Stimulated activated effector memory CD8-positive, alpha-beta T cell treated with anti-CD3 and anti-CD28 coated beads, Interleukin-12 subunit alpha, Interleukin-12 subunit beta, amount 100 ng/mL, for 72 hours (primary cell): Measurements from ENCODE around the gene NFATC4.
"Not testable (repeated sequence)": the region's sequence is repeated elsewhere in the genome, so short reads cannot be mapped to it uniquely, and the experiment has no call there.

Experiments
- ATAC-seq: fragments of 150-1000 bp; cut with Tn5 transposase; 2 replicates; pipeline ENCODE4 v1.10.0; 2021
- DNase-seq, 2 donors: peaks; one replicate each; pipeline ENCODE4 v3.0.0; 2021 to 2022; ENCODE audit warnings: low spot score in 2 of 2
- H3K27ac Mint-ChIP-seq: one replicate; pipeline ENCODE4 v1.8.0; 2022; ENCODE audit warnings: mild to moderate bottlenecking, mixed read lengths
- H3K36me3 Mint-ChIP-seq: one replicate; pipeline ENCODE4 v1.8.0; 2022; ENCODE audit warnings: mild to moderate bottlenecking, mixed read lengths
- H3K4me1 Mint-ChIP-seq: one replicate; pipeline ENCODE4 v1.8.0; 2022; ENCODE audit warnings: mixed read lengths
- H3K4me3 Mint-ChIP-seq: one replicate; pipeline ENCODE4 v1.8.0; 2022; ENCODE audit warnings: mild to moderate bottlenecking, mixed read lengths
- H3K9me3 Mint-ChIP-seq: one replicate; pipeline ENCODE4 v1.8.0; 2022; ENCODE audit warnings: mixed read lengths

NFATC4 gene

DNA sequence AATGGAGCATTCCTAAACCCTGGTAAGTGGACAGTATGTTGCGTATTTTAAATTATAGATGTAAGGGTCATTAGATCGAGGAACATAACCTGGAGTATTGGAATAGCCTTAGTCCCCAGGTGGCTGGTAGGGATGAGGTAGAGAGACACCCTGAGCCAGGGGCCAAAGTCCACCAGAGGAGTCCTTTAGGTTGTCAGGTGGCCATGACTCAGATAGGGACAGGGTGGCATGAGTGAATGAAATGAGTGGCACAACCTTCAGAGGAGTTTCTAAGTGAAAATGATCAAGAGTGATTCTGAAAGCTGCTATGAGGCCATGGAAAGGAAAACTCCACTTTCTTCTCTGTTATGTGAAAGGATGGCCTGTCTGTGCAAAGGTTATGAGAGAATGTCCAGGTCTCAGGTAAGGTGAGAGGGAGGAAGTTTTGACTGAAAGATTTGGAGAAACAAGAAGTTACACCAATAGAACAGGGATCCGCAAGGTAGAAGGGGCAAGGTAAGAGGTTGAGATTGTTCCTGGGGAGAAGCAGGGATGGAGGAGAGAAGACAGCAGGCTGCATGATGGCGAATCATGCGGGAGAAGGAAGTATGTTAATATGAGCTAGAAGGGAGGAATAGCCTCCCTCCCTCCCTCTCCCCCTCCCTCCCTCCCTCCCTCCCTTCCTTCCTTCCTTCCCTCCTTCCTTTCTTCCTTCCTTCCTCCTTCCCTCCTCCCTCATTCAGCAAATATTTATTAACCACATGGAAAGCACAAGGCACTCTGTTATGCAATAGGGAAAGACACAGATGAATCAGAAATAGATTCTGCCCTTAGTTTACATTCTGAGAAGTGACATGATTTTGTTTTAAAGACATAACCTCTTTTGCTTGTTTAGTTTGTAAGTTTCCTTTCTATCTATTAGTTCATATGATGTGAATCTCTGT is 14.2 kb upstream of the NFATC4 start:
- ATAC-seq (peak; percentile 65), DNase-seq (no peak)
- no peaks in the 10 kb centered on the region for H3K9me3 Mint-ChIP-seq
- H3K36me3 Mint-ChIP-seq: no peaks in the 10 kb centered on the region
- H3K4me3 Mint-ChIP-seq: no peak overlapping the region
- H3K27ac Mint-ChIP-seq: no peak overlapping the region
- H3K4me1 Mint-ChIP-seq: peaks cover 10% of the 10 kb centered on the region

DNA sequence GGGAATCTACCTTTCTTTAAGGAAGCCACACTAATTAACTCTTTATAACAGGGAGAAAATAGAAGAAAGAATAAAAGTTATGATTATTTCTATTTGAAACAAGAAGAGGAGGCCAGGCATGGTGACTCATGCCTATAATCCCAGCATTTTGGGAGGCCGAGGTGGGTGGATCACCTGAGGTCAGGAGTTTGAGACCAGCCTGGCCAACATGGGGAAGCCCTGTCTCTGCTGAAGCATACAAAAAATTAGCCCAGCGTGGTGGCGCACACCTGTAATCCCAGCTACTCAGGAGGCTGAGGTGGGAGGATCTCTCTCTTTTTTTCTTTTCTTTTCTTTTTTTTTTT is 13.5 kb upstream of the NFATC4 start:
- not testable (repeated sequence) for H3K4me1 Mint-ChIP-seq, H3K4me3 Mint-ChIP-seq, DNase-seq, H3K27ac Mint-ChIP-seq, ATAC-seq, H3K36me3 Mint-ChIP-seq, H3K9me3 Mint-ChIP-seq

GRCh38 chr14:24355009-24355408 is 13.0 kb upstream of the NFATC4 start:
- no peaks in the 10 kb centered on the region for H3K9me3 Mint-ChIP-seq
- no peak for ATAC-seq
- H3K4me3 Mint-ChIP-seq: no peak overlapping the region
- H3K4me1 Mint-ChIP-seq: peaks cover 10% of the 10 kb centered on the region
- H3K27ac Mint-ChIP-seq: no peak overlapping the region
- no peak for DNase-seq
- no peaks in the 10 kb centered on the region for H3K36me3 Mint-ChIP-seq

GRCh38 chr14:24356208-24356607 is 11.8 kb upstream of the NFATC4 start:
- no peaks in the 10 kb centered on the region for H3K9me3 Mint-ChIP-seq
- no peak for ATAC-seq
- no peak for DNase-seq
- H3K36me3 Mint-ChIP-seq: no peaks in the 10 kb centered on the region
- peaks cover 10% of the 10 kb centered on the region for H3K4me1 Mint-ChIP-seq
- no peak overlapping the region for H3K27ac Mint-ChIP-seq
- H3K4me3 Mint-ChIP-seq: no peak overlapping the region

GRCh38 chr14:24360281-24360680 is 7.7 kb upstream of the NFATC4 start:
- no peaks in the 10 kb centered on the region for H3K9me3 Mint-ChIP-seq
- H3K4me3 Mint-ChIP-seq: no peak overlapping the region
- H3K27ac Mint-ChIP-seq: no peak overlapping the region
- DNase-seq (no peak), ATAC-seq (no peak)
- H3K36me3 Mint-ChIP-seq: no peaks in the 10 kb centered on the region
- H3K4me1 Mint-ChIP-seq: no peaks in the 10 kb centered on the region

DNA sequence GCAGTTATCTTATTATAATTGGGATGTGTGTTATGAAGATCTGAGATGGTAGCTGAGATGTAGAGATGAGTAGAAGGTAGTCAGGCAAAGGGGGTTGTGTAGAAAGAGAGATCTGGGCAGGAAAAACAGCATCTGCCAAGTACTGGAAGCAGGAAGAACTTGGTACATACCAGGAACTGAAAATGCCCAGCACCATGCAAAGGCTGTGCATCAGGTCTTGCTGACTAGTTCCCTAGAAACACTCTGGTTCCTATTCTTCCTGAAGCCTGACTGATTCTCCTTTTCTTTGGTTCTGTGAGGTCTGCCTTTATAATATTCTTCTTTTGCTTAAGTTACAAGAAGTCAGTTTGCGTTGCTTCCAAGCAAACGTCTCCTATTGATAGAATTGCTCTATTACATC is 6.7 kb upstream of the NFATC4 start:
- no peak overlapping the region for H3K27ac Mint-ChIP-seq
- no peak for DNase-seq
- H3K9me3 Mint-ChIP-seq: no peaks in the 10 kb centered on the region
- no peaks in the 10 kb centered on the region for H3K36me3 Mint-ChIP-seq
- H3K4me1 Mint-ChIP-seq: peaks cover 9% of the 10 kb centered on the region
- H3K4me3 Mint-ChIP-seq: no peak overlapping the region
- ATAC-seq: no peak

DNA sequence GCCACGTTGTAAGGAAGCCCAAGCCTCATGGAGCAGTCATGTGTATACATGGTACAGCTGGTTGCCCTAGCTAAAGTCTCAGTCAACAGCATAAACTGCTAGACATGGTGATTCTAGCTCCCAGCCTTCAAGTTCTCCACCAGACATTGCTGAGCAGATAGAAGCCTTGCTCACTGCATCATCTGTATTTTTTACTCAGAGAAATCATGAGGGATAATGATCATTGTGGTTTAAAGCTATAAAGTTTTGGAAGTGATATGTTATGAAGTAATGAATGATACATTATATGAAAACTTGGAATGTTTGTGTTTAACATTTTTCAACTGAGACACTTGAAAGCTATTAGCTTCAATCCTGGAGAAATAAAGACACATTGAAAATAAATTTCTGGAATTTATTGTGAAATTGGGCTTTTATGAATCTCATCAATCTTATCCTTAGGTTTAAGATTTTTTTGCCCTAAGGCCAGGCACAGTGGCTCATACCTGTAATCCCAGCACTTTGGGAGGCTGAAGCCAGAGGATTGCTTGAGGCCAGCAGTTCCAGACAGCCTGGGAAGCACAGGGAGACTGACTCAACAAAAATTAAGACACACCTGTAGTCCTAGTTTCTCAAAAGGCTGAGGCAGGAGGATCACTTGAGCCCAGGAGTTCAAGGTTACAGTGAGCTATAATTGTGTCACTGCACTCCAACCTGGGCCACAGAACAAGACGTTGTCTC is 5.6 kb upstream of the NFATC4 start:
- ATAC-seq (no peak), DNase-seq (no peak)
- peaks cover 18% of the 10 kb centered on the region for H3K4me1 Mint-ChIP-seq

DNA sequence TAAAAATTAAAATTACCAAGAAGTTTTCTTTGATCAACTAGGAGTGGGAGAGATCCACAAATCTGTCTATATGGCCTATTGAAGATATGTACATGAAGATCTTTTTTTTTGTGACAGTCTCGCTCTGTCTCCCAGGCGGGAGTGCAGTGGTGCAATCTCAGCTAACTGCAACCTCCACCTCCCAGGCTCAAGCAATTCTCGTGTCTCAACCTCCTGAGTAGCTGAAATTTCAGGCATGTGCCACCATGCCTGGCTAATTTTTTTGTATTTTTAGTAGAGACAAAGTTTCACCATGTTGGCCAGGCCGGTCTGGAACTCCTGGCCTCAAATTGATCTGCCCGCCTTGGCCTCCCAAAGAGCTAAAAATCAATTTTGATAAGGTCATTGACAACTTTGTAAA is 4.6 kb upstream of the NFATC4 start:
- peaks cover 23% of the 10 kb centered on the region for H3K4me1 Mint-ChIP-seq
- ATAC-seq (no peak), DNase-seq (no peak)
- H3K4me3 Mint-ChIP-seq: no peak overlapping the region
- H3K36me3 Mint-ChIP-seq: no peaks in the 10 kb centered on the region
- no peaks in the 10 kb centered on the region for H3K9me3 Mint-ChIP-seq
- no peak overlapping the region for H3K27ac Mint-ChIP-seq

More for the DNA sequence above, 5.6 kb upstream of the NFATC4 start:
- no peak overlapping the region for H3K4me3 Mint-ChIP-seq
- H3K9me3 Mint-ChIP-seq: no peaks in the 10 kb centered on the region
- no peaks in the 10 kb centered on the region for H3K36me3 Mint-ChIP-seq
- H3K27ac Mint-ChIP-seq: no peak overlapping the region

GRCh38 chr14:24364841-24365240 is 3.1 kb upstream of the NFATC4 start:
- no peak for ATAC-seq
- Mint-ChIP-seq H3K9me3 (no peaks in the 10 kb centered on the region), H3K4me1 (peaks cover 29% of the 10 kb centered on the region), H3K4me3 (no peak overlapping the region), H3K27ac (no peak overlapping the region), H3K36me3 (no peaks in the 10 kb centered on the region)
- no peak for DNase-seq

GRCh38 chr14:24365600-24366412 is 2.2 kb upstream of the NFATC4 start:
- peak overlapping the region; percentile 75 for H3K27ac Mint-ChIP-seq

GRCh38 chr14:24366413-24366720 is 1.6 kb upstream of the NFATC4 start:
- H3K36me3 Mint-ChIP-seq: no peaks in the 10 kb centered on the region
- peak overlapping the region; percentile 75 for H3K27ac Mint-ChIP-seq
- ATAC-seq (no peak), DNase-seq (no peak)
- H3K4me1 Mint-ChIP-seq: peaks cover 29% of the 10 kb centered on the region
- H3K4me3 Mint-ChIP-seq: peak overlapping the region; percentile 67
- H3K9me3 Mint-ChIP-seq: no peaks in the 10 kb centered on the region

More at GRCh38 chr14:24365600-24366412, 2.2 kb upstream of the NFATC4 start:
- Mint-ChIP-seq H3K36me3 (no peaks in the 10 kb centered on the region), H3K4me3 (peak overlapping the region; percentile 67), H3K9me3 (no peaks in the 10 kb centered on the region), H3K4me1 (peaks cover 29% of the 10 kb centered on the region)
- peak; percentile 79 for ATAC-seq
- DNase-seq: peak; percentile 29 to 81

DNA sequence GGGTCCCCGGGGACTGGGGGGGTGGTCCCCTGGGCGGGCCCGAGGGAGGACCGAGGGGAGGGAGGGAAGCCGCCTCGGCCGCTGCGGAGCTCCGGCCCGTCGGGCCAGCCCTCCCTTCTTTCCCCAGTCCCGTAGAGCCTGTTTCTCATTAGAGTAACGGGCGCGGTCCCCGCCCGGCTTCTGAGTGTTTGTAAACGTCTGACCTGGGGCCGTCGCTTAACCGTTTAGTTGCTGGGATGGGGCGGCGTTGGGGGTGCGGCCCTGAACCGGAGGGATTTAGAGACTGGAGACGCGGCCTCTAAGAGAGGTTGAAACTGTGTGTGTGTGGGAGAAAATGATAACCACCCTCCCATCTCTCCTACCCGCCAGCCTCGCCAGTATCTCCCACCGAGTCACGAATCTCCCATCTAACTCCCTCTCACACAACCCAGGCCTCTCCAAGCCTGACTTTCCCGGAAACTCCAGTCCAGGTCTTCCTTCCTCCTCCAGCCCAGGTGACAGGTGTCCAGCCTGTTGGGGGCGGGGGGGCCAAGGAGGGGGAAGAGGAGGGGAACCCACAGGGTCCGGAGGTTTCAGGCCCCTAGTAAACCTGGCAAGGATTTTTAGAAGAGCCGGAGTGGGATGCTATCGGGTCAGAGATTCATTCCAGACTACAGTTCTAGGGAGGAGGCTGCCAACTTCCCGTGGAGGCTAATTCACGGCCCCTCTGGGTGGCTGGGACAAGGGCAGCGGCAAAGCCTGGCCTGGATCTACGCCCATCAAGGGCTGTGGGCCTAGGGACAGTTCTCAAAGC is 1.1 kb upstream of the NFATC4 start:
- Mint-ChIP-seq H3K36me3 (no peaks in the 10 kb centered on the region), H3K4me1 (peaks cover 29% of the 10 kb centered on the region), H3K27ac (no peak overlapping the region), H3K4me3 (peak overlapping the region; percentile 67), H3K9me3 (no peaks in the 10 kb centered on the region)
- ATAC-seq (peak; percentile 46), DNase-seq (peak in 1 of 2 donors; percentile 63)

GRCh38 chr14:24368212-24368561 is 203 bp downstream of the NFATC4 start:
- H3K36me3 Mint-ChIP-seq: no peaks in the 10 kb centered on the region
- H3K4me1 Mint-ChIP-seq: peaks cover 29% of the 10 kb centered on the region
- H3K27ac Mint-ChIP-seq: no peak overlapping the region
- DNase-seq (no peak), ATAC-seq (no peak)
- no peaks in the 10 kb centered on the region for H3K9me3 Mint-ChIP-seq
- peak overlapping the region; percentile 67 for H3K4me3 Mint-ChIP-seq

DNA sequence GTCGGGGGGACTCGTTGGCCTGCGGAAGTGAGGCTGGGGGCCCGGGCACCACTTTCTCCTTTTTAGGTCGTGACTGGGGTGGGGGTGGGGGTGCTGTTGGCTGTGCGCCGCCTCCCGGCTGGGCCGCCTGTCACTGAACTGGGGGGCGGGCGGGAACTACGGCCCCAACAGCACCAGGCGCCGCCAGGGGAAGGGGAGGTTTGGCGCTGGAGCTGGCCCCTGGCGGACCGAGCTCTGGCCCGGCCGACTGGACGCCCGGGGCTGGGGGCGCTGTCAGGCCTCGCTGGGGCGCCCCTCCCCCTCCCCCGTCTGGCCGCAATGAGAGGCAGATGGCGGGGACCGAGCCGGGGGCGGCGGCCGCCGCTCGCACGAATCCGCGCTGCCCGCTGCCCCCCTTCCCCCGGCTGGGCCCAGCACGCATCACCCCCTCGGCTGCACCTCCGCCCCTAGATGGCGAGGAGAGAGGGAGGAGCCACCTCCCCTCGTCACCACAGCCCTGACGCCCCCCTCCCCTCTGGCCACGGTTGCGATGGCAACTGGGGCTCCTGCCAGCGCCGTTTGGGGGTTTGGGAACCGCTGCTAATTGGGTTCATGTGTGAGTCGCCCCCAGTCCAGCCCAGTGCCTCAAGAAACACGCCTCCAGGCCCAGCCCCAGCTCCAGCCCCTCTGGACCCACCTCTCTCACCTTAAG is 723 bp downstream of the NFATC4 start:
- Mint-ChIP-seq H3K4me3 (peak overlapping the region; percentile 67), H3K36me3 (no peaks in the 10 kb centered on the region), H3K27ac (peak overlapping the region; percentile 72), H3K9me3 (no peaks in the 10 kb centered on the region), H3K4me1 (peaks cover 29% of the 10 kb centered on the region)
- DNase-seq: no peak
- peak; percentile 33 for ATAC-seq
